GM12878 (cell line): ENCODE results near the gene RPGRIP1. TPM values are rescaled to one million over a fixed set of nuclear protein-coding genes. Genes with fewer than 3 reads are reported as not detected.

Source experiments
- BRCA1 ChIP-seq: IDR thresholded peaks from 2 replicates; pipeline ENCODE4 v1.6.1; 2011; ENCODE audit warnings: low read depth, low read length, improper control_type of control experiment
- CBX3 ChIP-seq: fragments of 200-600 bp; sonication (generic); IDR thresholded peaks from 2 replicates; pipeline ENCODE4 v1.6.1; 2016; ENCODE audit warnings: low read depth, borderline replicate concordance
- CEBPB ChIP-seq, 2 experiments: fragments of 150-350 bp in 1 of 2; IDR thresholded peaks; 2 replicates each; pipeline ENCODE4 v1.6.1; 2012 to 2014; ENCODE audit warnings: low read depth in 2 of 2, low read length in 2 of 2, borderline replicate concordance in 1 of 2, inconsistent platforms in 1 of 2
- CHD4 ChIP-seq: fragments of 200-600 bp; sonication (generic); IDR thresholded peaks from 2 replicates; pipeline ENCODE4 v1.6.1; 2016; ENCODE audit warnings: mild to moderate bottlenecking
- CREM ChIP-seq: IDR thresholded peaks from 2 replicates; pipeline ENCODE4 v1.6.1; 2014; ENCODE audit warnings: antibody characterized with exemption, low read depth
- EGR1 ChIP-seq, 2 experiments: IDR thresholded peaks; 1 replicate in 1 of 2; 2 replicates in 1 of 2; pipeline ENCODE4 v1.6.1; 2011 to 2012; ENCODE audit warnings: low read depth in 2 of 2, low read length in 2 of 2, borderline replicate concordance in 1 of 2, mild to moderate bottlenecking in 1 of 2, moderate library complexity in 1 of 2
- ESRRA ChIP-seq: IDR thresholded peaks from 2 replicates; pipeline ENCODE4 v1.6.1; 2012; ENCODE audit warnings: mild to moderate bottlenecking, low read length, improper control_type of control experiment
- FOS ChIP-seq: IDR thresholded peaks from 3 replicates; pipeline ENCODE4 v1.6.1; 2011; ENCODE audit warnings: borderline replicate concordance; ENCODE audit not compliant: insufficient read length; ENCODE audit errors: extremely low read depth
- HDGF ChIP-seq: fragments of 450-650 bp; IDR thresholded peaks from 2 replicates; pipeline ENCODE4 v1.6.1; 2016; ENCODE audit warnings: antibody characterized with exemption
- IKZF1 ChIP-seq: fragments of 450-650 bp; conservative IDR thresholded peaks from 2 replicates; pipeline ENCODE4 v1.6.1; 2017; ENCODE audit warnings: antibody characterized with exemption, mild to moderate bottlenecking
- KAT2A ChIP-seq: conservative IDR thresholded peaks from 2 replicates; pipeline ENCODE4 v1.6.1; 2011; ENCODE audit warnings: low read depth, low read length; ENCODE audit not compliant: control insufficient read depth
- LARP7 ChIP-seq: fragments of 450-650 bp; IDR thresholded peaks from 2 replicates; pipeline ENCODE4 v1.6.1; 2017; ENCODE audit warnings: mild to moderate bottlenecking
- MAX ChIP-seq: IDR thresholded peaks from 2 replicates; pipeline ENCODE4 v1.6.1; 2012; ENCODE audit warnings: low read depth, low read length, improper control_type of control experiment
- NKRF ChIP-seq: fragments of 450-650 bp; conservative IDR thresholded peaks from 2 replicates; pipeline ENCODE4 v1.6.1; 2017; ENCODE audit warnings: mild to moderate bottlenecking, moderate library complexity
- NR2C1 ChIP-seq: fragments of 450-650 bp; IDR thresholded peaks from 2 replicates; pipeline ENCODE4 v1.6.1; 2017; ENCODE audit warnings: antibody characterized with exemption, mild to moderate bottlenecking, moderate library complexity
- NR2F1 ChIP-seq: fragments of 450-650 bp; conservative IDR thresholded peaks from 2 replicates; pipeline ENCODE4 v1.6.1; 2017; ENCODE audit warnings: mild to moderate bottlenecking
- PAX5 ChIP-seq: IDR thresholded peaks from 2 replicates; pipeline ENCODE4 v1.6.1; 2011; ENCODE audit warnings: low read depth, low read length, borderline replicate concordance
- POU2F2 ChIP-seq: IDR thresholded peaks from 3 replicates; pipeline ENCODE4 v1.6.1; 2011; ENCODE audit warnings: low read depth, mild to moderate bottlenecking, low read length, borderline replicate concordance
- RFX5 ChIP-seq: IDR thresholded peaks from 2 replicates; pipeline ENCODE4 v1.6.1; 2011; ENCODE audit warnings: low read depth, low read length, improper control_type of control experiment
- SKIL ChIP-seq: fragments of 450-650 bp; IDR thresholded peaks from 2 replicates; pipeline ENCODE4 v1.6.1; 2017; ENCODE audit warnings: mild to moderate bottlenecking, low read depth, inconsistent platforms; ENCODE audit not compliant: poor library complexity, severe bottlenecking
- ZNF592 ChIP-seq: fragments of 450-650 bp; IDR thresholded peaks from 2 replicates; pipeline ENCODE4 v1.6.1; 2017; ENCODE audit warnings: mild to moderate bottlenecking, moderate library complexity
- polyA plus RNA-seq, 11 experiments: library from polyadenylated mRNA; depleted of rRNA in 4 of 11; unstranded in 6 of 11; stranded (reverse) in 5 of 11; fragments of >200 nt; fragmentation: Nextera tagmentation in 4 of 11; fragmentation: Illumina TruSeq in 1 of 11; extraction: Ambion mirVana in 4 of 11; extraction: Trizol in 1 of 11; gene quantifications; 1 replicate in 1 of 11; 2 replicates in 10 of 11; pipeline versions ENCODE4 v1.2.1 to v1.2.3, GENCODE V29; 2011 to 2016; ENCODE audit warnings: inconsistent platforms in 2 of 11, missing spikeins in 2 of 11, low read depth in 1 of 11
- total RNA-seq, 4 experiments: library from RNA; depleted of rRNA in 3 of 4; stranded (reverse); fragments of >200 nt in 3 of 4; fragmentation: Illumina TruSeq in 1 of 4; extraction: Trizol in 1 of 4; gene quantifications; 2 replicates each; pipeline versions ENCODE4 v1.2.1 to v1.2.3, GENCODE V29; 2013 to 2021

Gene RPGRIP1
- total and polyA plus RNA-seq, 10 of the 15 experiments (the other 5 are each of a cell fraction or from before 2014, with no cell fraction given): 0.07 to 1.1 (median 0.30) TPM; not detected in 1

GRCh38 chr14:21308479-21309237, 28.8 kb downstream of the RPGRIP1 start (continued):
- TF ChIP-seq SKIL (peak; percentile 21), POU2F2 (peak; percentile 99), NR2C1 (peak; percentile 19; the same call in 1 of the 2 replicates), PAX5 (no peak), KAT2A (no peak), CBX3 (no peak), CREM (peak; percentile 62), EGR1 (IDR thresholded peaks at IDR 0.05; ENCODE audit: borderline replicate concordance in 1 of 2, low read depth in 2 of 2, low read length in 2 of 2) (no peak), RFX5 (no peak), MAX (peak; percentile 97), FOS (no peak), NKRF (peak; percentile 61; the same call in 1 of the 2 replicates), CEBPB (IDR thresholded peaks at IDR 0.05; ENCODE audit: borderline replicate concordance in 1 of 2, low read depth in 2 of 2, low read length in 2 of 2) (no peak), CHD4 (no peak), IKZF1 (no peak; the same call in 1 of the 2 replicates), ESRRA (no peak), NR2F1 (no peak), HDGF (peak; percentile 80; the same call in 1 of the 2 replicates), BRCA1 (no peak), ZNF592 (no peak), LARP7 (no peak)
